ENCODE results near the gene OXTR.

The OXTR gene

DNA sequence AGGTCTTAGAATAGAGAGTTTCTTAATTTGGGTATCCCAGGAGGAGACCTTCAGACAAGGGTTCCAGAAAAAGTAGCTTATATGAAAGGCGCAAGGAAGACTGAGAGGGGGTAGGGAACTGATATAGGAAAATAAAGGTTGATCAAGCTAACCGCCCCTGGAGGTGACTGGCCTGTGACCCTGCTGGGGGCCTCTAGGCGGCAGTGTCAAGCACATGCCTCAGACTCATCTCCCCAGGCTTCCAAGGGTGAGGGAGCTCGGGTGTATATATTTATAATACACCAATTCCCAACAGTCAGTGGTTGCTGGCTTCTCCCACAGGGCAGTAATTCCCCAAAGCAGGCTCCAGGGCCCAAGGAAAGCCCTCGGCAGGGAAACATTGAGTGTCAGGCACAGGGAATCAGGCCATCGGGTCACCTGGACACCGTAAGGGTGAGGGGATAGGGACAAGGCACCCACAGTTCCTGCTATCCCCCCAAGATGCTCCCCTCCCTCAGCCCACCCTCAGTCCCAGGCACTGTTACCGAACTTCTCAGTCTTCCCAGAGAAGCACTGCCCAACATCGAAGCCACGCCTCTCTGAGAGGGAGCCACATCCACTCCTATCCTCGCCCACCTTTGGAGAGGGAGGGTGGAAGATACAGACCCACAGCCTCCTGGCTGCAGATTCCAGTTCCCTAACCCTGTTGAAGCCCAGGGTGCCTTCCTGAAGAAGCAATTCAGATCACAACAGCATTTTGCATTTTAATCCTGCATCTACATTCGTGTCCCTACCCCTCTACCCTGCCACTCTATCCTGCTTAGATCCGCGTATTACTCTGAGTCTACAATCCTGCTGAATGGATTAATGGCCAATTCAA, 55.3 kb downstream of the OXTR start:
- in situ Hi-C loops (cut with MboI; ENCODE audit: low sequenced_read_pairs) = no loop called here

DNA sequence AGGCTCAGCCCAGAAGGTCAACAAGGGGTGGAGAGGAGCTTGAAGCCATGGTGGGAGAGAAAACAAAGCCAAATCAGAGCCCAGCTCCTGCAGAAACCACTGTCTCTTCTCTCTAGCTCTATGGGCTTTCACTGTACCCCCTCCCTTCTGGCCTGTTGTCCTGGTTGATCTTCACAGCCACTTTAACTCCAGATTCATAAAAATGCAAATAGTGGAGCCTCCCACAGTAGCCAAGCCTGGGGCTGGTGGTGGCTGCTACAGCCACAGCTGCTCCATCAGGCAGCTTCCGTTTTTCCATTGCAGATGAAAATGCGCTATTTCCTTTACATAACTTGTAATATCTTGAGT, 56.5 kb downstream of the OXTR start:
- in situ Hi-C loops (cut with MboI; ENCODE audit: low sequenced_read_pairs) = no loop called here

DNA sequence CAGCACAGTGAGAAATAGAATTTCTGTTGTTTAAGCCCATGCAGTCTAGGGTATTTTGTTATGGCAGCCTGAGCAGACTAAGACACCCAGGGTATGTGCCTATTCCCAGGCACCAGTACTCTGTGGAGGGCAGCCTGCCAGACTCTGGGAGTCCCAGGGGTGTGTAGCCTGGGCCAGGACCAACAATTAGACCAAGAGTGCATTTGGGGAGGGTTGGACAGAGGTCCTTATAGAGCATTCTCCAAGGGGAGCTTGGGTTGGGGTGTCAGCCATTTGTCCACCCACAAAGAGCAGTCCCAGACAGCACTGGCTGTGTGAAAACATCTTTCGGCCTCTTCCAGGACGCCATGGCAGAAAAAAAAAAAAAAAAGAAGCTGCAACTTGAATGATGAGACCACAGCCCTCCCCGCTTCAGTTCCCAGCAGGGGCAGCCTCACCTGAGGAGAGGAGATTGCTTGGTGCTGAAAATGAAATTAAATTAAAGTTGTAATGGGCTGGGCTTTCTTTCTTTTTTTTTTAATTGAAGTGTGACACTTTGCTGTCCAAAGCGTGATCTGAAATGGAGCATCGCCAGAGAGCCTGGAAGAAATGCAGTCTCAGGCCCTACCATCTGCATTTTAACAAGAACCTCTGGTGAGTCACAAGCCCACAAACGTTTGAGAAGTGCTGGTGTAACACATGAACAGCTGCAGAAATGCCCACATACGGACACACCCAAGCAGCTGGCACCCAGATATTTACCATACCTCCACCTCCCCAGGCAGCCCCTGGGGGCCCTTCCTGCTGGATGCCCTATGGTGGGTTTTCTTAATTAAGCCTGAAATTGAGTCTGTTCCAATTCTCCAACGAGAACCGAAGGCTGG, 57.1 kb downstream of the OXTR start:
- in situ Hi-C loops (cut with MboI; ENCODE audit: low sequenced_read_pairs) = no loop called here

DNA sequence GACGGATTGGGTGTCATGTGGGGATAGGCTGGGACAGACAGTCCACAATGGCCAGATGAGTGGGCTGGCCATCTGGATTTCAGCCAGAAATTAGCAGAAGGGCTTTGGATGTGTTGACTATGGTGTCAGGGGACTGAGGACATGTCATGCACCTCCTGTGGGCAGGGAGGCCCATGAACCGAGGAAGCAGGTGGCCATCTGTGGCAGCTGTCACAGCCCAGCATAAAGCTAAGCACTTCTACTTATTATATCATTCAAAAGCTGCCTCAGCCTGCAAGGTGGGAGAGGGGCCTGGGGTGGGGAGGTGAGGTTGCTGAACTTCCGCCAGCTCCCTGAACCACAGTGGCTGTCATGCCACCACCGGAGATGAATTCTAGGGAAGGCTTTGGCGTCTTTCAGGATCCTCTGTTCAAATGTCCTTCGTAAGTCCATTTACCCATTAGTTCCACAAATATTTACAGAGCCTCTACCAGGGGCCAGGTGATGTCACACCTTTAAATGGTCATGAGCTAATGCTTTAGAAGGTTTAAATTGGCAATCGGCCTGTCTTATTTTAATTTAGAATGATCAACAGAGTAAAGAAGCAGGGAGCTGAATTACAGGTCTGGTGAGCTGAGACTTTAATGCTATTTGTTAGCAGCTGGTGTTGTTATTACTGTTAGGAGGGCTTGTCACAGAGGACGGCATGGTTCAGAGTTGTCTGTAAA, 59.5 kb downstream of the OXTR start:
- in situ Hi-C loops (cut with MboI; ENCODE audit: low sequenced_read_pairs) = no loop called here

DNA sequence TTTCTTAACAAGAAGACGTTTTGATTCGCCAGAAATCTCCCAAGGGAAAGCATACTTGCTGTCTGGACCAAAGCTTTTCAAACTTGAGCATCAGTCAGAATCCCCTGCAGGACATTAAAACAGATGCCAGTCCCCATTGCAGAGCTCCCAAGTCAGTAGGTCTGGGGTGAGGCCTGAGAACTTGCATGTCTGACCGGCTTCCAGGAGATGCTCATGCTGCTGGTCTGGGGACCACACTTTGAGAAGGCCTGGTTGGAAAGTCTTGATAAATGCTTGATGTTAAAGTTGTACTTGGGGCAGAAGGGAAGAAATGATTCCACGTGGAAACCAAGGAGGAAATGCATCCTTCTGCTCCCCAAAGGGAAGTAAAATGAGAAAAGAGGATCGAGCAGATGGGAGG, 60.1 kb downstream of the OXTR start:
- in situ Hi-C loops (cut with MboI; ENCODE audit: low sequenced_read_pairs) = no loop called here

DNA sequence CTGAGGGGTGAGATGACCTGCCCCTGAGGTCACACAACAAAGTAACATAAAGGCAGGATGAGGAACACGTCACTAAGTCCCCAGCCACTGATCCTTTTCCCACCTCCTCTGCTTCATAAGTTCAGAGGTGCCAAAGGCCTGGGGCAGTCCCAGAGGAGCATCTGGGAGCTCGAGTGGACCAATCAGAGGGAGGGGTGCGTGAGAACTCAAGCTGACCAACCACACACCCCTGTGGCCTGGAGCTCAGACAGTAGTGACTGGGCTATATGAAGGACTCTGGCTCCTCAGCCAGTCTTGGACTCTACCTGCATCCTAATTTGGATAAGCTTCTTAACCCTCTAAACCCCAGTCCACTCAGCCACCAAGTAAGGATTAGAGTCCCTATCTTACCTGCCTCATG, 63.8 kb downstream of the OXTR start:
- in situ Hi-C loops (cut with MboI; ENCODE audit: low sequenced_read_pairs) = no loop called here

DNA sequence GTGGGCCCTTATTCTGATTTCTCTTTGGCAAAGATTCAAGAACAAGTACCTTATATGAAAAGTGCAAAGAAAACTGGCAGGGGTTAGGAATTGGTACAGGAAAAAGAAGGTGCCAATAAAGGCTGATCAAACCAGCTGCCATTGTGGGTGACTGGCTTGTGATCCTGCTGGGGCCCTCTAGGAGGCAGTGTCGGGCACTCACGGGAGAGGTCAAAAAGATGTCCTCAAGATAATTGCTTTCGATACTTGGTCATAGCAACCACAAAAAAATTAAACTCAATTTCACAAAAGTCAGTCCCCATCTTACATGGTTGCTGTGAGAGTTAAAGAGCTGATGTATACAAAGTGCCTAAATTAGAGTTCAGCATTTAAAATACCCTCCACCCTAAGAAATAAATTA, 66.9 kb downstream of the OXTR start:
- in situ Hi-C loops (cut with MboI; ENCODE audit: low sequenced_read_pairs) = no loop called here

All from HL-60/S4 treated with phorbol 12-myristate 13-acetate at 8.2 ng/mL for 4 days and 3 days (cell line).